ENCODE measurements around the gene CPA2.

GRCh38 chr7:130228840-130229502 is 37.7 kb upstream of the CPA2 start:
- TF ChIP-seq POLR2A (IDR thresholded peaks at IDR 0.05; ENCODE audit: extremely low read depth, insufficient read length): no peak
- TF ChIP-seq, protein P1, sequence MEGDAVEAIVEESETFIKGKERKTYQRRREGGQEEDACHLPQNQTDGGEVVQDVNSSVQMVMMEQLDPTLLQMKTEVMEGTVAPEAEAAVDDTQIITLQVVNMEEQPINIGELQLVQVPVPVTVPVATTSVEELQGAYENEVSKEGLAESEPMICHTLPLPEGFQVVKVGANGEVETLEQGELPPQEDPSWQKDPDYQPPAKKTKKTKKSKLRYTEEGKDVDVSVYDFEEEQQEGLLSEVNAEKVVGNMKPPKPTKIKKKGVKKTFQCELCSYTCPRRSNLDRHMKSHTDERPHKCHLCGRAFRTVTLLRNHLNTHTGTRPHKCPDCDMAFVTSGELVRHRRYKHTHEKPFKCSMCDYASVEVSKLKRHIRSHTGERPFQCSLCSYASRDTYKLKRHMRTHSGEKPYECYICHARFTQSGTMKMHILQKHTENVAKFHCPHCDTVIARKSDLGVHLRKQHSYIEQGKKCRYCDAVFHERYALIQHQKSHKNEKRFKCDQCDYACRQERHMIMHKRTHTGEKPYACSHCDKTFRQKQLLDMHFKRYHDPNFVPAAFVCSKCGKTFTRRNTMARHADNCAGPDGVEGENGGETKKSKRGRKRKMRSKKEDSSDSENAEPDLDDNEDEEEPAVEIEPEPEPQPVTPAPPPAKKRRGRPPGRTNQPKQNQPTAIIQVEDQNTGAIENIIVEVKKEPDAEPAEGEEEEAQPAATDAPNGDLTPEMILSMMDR (IDR thresholded peaks at IDR 0.05; ENCODE audit: low read depth, low read length): no peak
